T-helper 2 cell treated with Interferon-gamma antibody and Interleukin-4, amounts not matched to agents 5 μg/mL and 100 μg/mL, for 36 hours (primary cell): ENCODE results near the gene PLSCR1.
A peak's percentile ranks its signal among the peaks of the same experiment; 100 is the strongest.

ENCODE experiments used
- DNase-seq: peaks from one replicate; pipeline ENCODE4 v3.0.0; 2021; ENCODE audit warnings: low spot score
- H3K27ac Mint-ChIP-seq: one replicate; pipeline ENCODE4 v1.8.0; 2021; ENCODE audit warnings: mild to moderate bottlenecking, mixed read lengths
- H3K27me3 Mint-ChIP-seq: one replicate; pipeline ENCODE4 v1.8.0; 2021; ENCODE audit warnings: low read depth, mixed read lengths
- H3K36me3 Mint-ChIP-seq: one replicate; pipeline ENCODE4 v1.8.0; 2021; ENCODE audit warnings: low read depth, mixed read lengths
- H3K4me1 Mint-ChIP-seq: one replicate; pipeline ENCODE4 v1.8.0; 2021; ENCODE audit warnings: low read depth, mixed read lengths
- H3K4me3 Mint-ChIP-seq: one replicate; pipeline ENCODE4 v1.8.0; 2022; ENCODE audit warnings: mild to moderate bottlenecking, moderate library complexity, mixed read lengths
- H3K9me3 Mint-ChIP-seq: one replicate; pipeline ENCODE4 v1.8.0; 2021; ENCODE audit warnings: mixed read lengths

Gene PLSCR1, protein sequence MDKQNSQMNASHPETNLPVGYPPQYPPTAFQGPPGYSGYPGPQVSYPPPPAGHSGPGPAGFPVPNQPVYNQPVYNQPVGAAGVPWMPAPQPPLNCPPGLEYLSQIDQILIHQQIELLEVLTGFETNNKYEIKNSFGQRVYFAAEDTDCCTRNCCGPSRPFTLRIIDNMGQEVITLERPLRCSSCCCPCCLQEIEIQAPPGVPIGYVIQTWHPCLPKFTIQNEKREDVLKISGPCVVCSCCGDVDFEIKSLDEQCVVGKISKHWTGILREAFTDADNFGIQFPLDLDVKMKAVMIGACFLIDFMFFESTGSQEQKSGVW

DNA sequence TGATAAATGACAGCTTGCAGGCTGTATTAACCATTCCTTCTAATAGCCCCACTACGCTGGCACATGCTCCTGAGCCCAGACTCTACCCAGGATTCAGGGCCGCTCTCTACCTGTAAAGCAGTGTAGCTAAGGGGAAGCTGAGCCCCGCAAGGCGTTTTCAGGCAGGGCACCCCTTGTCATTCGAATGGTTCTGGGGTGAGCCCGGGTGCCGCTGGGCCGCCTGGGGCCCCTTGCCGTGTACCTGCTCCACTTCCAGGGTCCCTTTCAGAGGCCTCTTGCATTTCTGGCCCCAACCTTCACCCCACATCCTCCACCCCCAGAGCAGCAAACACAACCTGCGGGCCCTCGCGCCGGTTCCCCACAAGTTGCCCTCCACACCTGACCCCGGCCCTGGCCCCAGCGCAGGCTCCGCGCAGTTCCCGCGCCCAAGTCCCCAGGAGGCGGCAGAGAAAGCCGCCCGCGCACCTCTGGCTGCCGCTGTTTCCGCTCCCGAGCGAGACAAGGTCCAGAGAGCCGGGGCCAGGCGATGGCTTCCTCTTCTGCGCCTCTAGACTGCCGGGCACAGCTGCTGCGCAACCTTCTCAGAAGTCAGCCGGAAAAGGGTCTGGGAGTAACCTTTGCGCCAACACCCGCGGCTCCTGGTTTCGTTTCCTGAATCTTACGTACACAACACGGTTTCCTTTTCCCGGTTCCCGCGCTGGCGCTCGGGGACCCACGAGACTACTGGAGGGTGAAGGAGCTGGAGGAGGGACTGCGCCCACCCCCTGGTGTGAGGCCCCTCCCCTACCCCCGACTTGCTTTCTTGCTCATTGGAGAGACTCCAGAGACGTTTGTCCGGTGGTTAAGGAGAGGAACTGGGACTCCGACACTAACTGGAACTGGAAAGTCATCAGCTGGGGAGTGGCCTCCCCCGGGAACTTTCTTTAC, at the start of gene PLSCR1:
Gene PLSCR1 (minus strand): TSS at position 606 of the 927 bp plus-strand sequence. CDS start 8,055 bp downstream, outside the sequence.
- peak within 1 kb of the TSS; percentile 85 for H3K4me3 Mint-ChIP-seq
- H3K9me3 Mint-ChIP-seq: no peaks in the 10 kb centered on the region
- H3K27ac Mint-ChIP-seq: peak within 1 kb of the TSS; percentile 90
- H3K4me1 Mint-ChIP-seq: peaks cover 58% of the 10 kb centered on the region
- H3K27me3 Mint-ChIP-seq: no peaks in the 10 kb centered on the region
- H3K36me3 Mint-ChIP-seq: peaks cover 21% of the 10 kb centered on the region
- peak; percentile 83 for DNase-seq

GRCh38 chr3:146593776-146594175, 49.4 kb upstream of the PLSCR1 start:
- Mint-ChIP-seq H3K9me3 (no peaks in the 10 kb centered on the region), H3K4me3 (no peak overlapping the region), H3K36me3 (no peaks in the 10 kb centered on the region), H3K27ac (no peak overlapping the region), H3K27me3 (peaks cover 10% of the 10 kb centered on the region), H3K4me1 (no peaks in the 10 kb centered on the region)
- no peak for DNase-seq

DNA sequence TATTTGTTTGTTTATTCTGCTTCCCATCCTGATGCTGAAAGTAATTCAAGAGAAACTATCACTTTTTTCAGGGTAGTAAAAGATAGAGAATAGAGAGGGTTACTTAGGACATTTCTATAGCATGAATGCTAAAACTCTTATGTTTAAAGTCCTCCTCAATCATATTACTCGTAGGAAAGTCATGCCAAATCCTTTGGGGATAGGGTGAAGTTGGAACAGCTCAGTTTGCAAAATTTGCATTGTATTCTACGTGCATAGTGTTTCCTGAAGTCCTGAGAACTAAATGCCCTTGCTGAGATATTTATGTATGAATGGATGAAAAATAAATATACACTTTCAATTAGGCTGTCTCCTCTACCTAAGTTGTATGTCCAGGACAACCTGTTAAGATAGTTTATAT, 46.1 kb upstream of the PLSCR1 start:
- H3K4me1 Mint-ChIP-seq: no peaks in the 10 kb centered on the region
- no peak for DNase-seq
- no peaks in the 10 kb centered on the region for H3K36me3 Mint-ChIP-seq
- no peak overlapping the region for H3K4me3 Mint-ChIP-seq
- peaks cover 11% of the 10 kb centered on the region for H3K27me3 Mint-ChIP-seq
- no peaks in the 10 kb centered on the region for H3K9me3 Mint-ChIP-seq
- H3K27ac Mint-ChIP-seq: no peak overlapping the region

GRCh38 chr3:146589899-146590508, 45.6 kb upstream of the PLSCR1 start:
- peaks cover 11% of the 10 kb centered on the region for H3K27me3 Mint-ChIP-seq
- no peaks in the 10 kb centered on the region for H3K36me3 Mint-ChIP-seq
- no peaks in the 10 kb centered on the region for H3K4me1 Mint-ChIP-seq
- H3K9me3 Mint-ChIP-seq: no peaks in the 10 kb centered on the region
- H3K4me3 Mint-ChIP-seq: no peak overlapping the region
- H3K27ac Mint-ChIP-seq: no peak overlapping the region
- DNase-seq: no peak

GRCh38 chr3:146585156-146585555, 40.7 kb upstream of the PLSCR1 start:
- Mint-ChIP-seq H3K4me3 (no peak overlapping the region), H3K4me1 (no peaks in the 10 kb centered on the region), H3K36me3 (no peaks in the 10 kb centered on the region), H3K9me3 (peaks cover 3% of the 10 kb centered on the region), H3K27ac (no peak overlapping the region), H3K27me3 (peaks cover 14% of the 10 kb centered on the region)
- DNase-seq: no peak

DNA sequence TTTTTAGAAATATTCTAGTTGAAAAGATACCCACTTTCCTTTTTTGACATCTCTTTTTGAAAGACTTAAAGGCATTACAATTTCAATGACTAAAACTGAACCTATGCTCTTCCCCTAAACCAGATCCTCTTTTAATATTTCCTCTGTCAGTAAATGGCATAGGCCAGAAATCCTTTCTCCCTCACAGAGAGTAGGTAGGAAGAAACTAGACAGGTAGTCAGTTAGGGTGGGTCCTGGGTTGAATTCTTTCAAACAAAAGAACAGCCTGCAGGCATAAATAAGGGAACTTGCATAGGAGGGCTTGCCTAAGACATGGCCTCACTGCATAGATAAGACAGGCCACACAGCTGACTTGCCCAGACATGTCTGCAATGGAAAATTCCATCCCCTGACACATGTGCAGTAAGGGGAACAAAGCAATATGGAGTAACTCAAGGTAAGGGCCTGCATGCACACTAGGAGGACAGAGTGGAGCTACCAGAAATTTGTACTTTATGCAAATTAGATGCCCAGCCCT, 37.6 kb upstream of the PLSCR1 start:
- DNase-seq: no peak
- Mint-ChIP-seq H3K4me3 (no peak overlapping the region), H3K27ac (no peak overlapping the region), H3K36me3 (no peaks in the 10 kb centered on the region), H3K9me3 (peaks cover 3% of the 10 kb centered on the region), H3K27me3 (peaks cover 5% of the 10 kb centered on the region), H3K4me1 (no peaks in the 10 kb centered on the region)

DNA sequence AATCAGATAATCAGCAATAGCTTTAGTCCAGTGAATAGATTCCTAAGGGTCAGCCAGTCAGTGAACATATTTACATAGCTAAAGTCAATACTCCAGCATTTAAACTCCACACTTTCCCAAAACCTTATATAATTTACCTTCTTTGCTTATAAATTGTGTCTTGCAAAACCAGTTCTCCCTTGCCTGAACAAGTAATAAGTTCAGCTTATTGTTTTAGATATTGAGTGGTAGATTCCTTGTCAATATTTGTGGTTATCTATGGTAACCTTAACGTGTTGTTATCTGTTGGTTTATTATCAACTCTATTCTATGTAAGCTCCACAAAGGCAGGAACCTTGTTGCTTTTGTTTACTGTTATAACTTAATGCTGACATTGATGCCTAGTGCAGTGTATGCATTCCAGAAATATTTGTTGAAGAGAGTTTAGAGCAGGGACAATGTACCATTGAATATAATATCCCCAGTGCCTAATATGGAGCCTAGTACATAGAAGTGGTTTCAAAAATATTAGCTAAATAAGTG, 36.7 kb upstream of the PLSCR1 start:
- no peak for DNase-seq
- H3K36me3 Mint-ChIP-seq: no peaks in the 10 kb centered on the region
- H3K9me3 Mint-ChIP-seq: peaks cover 3% of the 10 kb centered on the region
- H3K27ac Mint-ChIP-seq: no peak overlapping the region
- H3K27me3 Mint-ChIP-seq: peaks cover 5% of the 10 kb centered on the region
- H3K4me3 Mint-ChIP-seq: no peak overlapping the region
- no peaks in the 10 kb centered on the region for H3K4me1 Mint-ChIP-seq

GRCh38 chr3:146577662-146578061, 33.3 kb upstream of the PLSCR1 start:
- DNase-seq: no peak
- H3K9me3 Mint-ChIP-seq: no peaks in the 10 kb centered on the region
- H3K27me3 Mint-ChIP-seq: peaks cover 6% of the 10 kb centered on the region

GRCh38 chr3:146575636-146576035, 31.2 kb upstream of the PLSCR1 start:
- DNase-seq: no peak
- H3K36me3 Mint-ChIP-seq: no peaks in the 10 kb centered on the region
- no peak overlapping the region for H3K4me3 Mint-ChIP-seq
- no peak overlapping the region for H3K27ac Mint-ChIP-seq
- H3K9me3 Mint-ChIP-seq: no peaks in the 10 kb centered on the region
- H3K4me1 Mint-ChIP-seq: no peaks in the 10 kb centered on the region
- H3K27me3 Mint-ChIP-seq: peaks cover 15% of the 10 kb centered on the region

More at GRCh38 chr3:146577662-146578061, 33.3 kb upstream of the PLSCR1 start:
- Mint-ChIP-seq H3K27ac (no peak overlapping the region), H3K36me3 (no peaks in the 10 kb centered on the region), H3K4me1 (no peaks in the 10 kb centered on the region), H3K4me3 (no peak overlapping the region)

- Mint-ChIP-seq H3K4me1 (no peaks in the 10 kb centered on the region), H3K27ac (no peak overlapping the region), H3K9me3 (no peaks in the 10 kb centered on the region), H3K36me3 (no peaks in the 10 kb centered on the region), H3K27me3 (peaks cover 18% of the 10 kb centered on the region), H3K4me3 (no peak overlapping the region)
- no peak for DNase-seq
Measured at GRCh38 chr3:146574173-146574572, 29.8 kb upstream of the PLSCR1 start.

DNA sequence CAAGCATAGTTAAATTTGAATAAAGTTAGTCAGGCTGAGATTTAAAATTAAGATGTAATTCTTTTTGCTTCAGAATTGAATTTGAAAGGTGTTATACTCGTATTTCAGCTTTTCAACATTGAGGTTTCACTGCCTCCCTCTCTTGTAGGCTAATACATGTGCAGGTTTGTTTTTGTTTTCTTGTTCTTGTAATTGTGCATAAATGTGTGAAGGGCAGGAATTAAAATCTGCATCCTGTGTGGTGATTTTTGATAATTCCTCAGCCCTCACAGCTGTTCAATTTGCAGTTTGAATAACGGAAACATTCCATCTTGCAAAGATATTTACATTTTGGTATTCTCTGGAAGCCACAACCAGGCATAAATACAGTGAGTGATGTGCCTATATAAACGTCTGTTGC, 24.9 kb upstream of the PLSCR1 start:
- Mint-ChIP-seq H3K4me1 (no peaks in the 10 kb centered on the region), H3K4me3 (no peak overlapping the region), H3K36me3 (no peaks in the 10 kb centered on the region), H3K27ac (no peak overlapping the region), H3K9me3 (no peaks in the 10 kb centered on the region), H3K27me3 (peaks cover 16% of the 10 kb centered on the region)
- no peak for DNase-seq

DNA sequence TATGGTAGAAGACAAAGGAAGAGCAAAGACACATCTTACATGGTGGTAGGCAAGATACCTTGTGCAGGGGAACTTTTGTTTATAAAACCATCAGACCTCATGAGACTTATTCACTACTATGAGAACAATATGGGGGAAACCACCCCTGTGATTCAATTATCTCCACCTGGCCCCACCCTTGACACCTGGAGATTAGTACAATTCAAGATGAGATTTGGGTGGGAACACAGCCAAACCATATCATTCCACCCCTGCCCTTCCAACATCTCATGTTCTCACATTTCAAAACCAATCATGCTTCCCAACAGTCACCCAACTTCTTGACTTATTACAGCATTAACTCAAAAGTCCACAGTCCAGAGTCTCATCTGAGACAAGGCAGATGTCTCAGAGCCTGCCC, 21.7 kb upstream of the PLSCR1 start:
- Mint-ChIP-seq H3K4me1 (no peaks in the 10 kb centered on the region), H3K27ac (no peak overlapping the region), H3K4me3 (no peak overlapping the region), H3K9me3 (no peaks in the 10 kb centered on the region), H3K27me3 (peaks cover 14% of the 10 kb centered on the region), H3K36me3 (no peaks in the 10 kb centered on the region)
- no peak for DNase-seq

DNA sequence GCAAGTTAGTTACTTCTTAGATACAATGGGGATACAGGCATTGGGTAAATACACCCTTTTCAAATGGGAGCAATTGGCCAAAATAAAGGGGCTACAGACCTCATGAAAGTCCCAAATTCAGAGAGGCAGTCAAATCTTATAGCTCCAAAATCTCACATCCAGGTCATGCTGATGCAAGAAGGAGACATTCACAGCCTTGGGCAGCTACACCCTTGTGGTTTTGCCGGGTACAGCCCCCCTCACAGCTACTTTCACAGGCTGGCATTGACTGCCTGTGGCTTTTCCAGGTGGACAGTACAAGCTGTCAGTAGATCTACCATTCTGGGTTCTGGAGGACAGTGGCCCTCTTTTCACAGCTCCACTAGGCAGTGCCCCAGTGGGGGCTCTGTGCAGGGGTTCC, 17.5 kb upstream of the PLSCR1 start:
- peaks cover 8% of the 10 kb centered on the region for H3K27me3 Mint-ChIP-seq
- no peaks in the 10 kb centered on the region for H3K9me3 Mint-ChIP-seq
- H3K27ac Mint-ChIP-seq: no peak overlapping the region
- no peaks in the 10 kb centered on the region for H3K4me1 Mint-ChIP-seq
- no peaks in the 10 kb centered on the region for H3K36me3 Mint-ChIP-seq
- H3K4me3 Mint-ChIP-seq: no peak overlapping the region
- DNase-seq: no peak
